Naive thymus-derived CD4-positive, alpha-beta T cell (primary cell): ENCODE data around the gene PRG3. TPM values are rescaled to one million over a fixed set of nuclear protein-coding genes. Genes with fewer than 3 reads are reported as not detected.
A peak's percentile ranks its signal among the peaks of the same experiment; 100 is the strongest.

Experiments
- ATAC-seq: fragments of 150-1000 bp; cut with Tn5 transposase; 2 replicates; pipeline ENCODE4 v1.10.0; 2021; ENCODE audit warnings: mild to moderate bottlenecking, moderate library complexity
- CTCF ChIA-PET: fragments of 350-600 bp; sonication (Branson Sonifier 250); formaldehyde crosslinking; loops from one replicate; lab custom pipeline; 2021; ENCODE audit warnings: antibody characterized with exemption; lab: Charles Lee
- POLR2A ChIA-PET: fragments of 350-600 bp; sonication (Branson Sonifier 250); formaldehyde crosslinking; loops from one replicate; lab custom pipeline; 2021; ENCODE audit warnings: antibody characterized with exemption, inconsistent platforms; lab: Charles Lee
- DNase-seq, 9 donors: peaks; one replicate each; pipeline versions ENCODE4 v3.0.0 to v3.0.0-alpha.2; 2020 to 2022; ENCODE audit warnings: mixed read lengths in 1 of 9
- H3K27ac ChIP-seq: one replicate; pipeline ENCODE4 v1.7.0; 2013; ENCODE audit warnings: mild to moderate bottlenecking, low read depth, low read length, moderate library complexity
- H3K27me3 ChIP-seq, 2 donors: one replicate each; pipeline ENCODE4 v1.7.0; 2013; ENCODE audit warnings: low read length in 2 of 2, mild to moderate bottlenecking in 2 of 2, moderate library complexity in 2 of 2; ENCODE audit not compliant: control insufficient read depth in 2 of 2, insufficient read depth in 2 of 2
- H3K36me3 ChIP-seq, 3 experiments: 1 replicate in 2 of 3; 2 replicates in 1 of 3; pipeline ENCODE4 v1.7.0; 2013; ENCODE audit warnings: low read length in 3 of 3, mild to moderate bottlenecking in 3 of 3, moderate library complexity in 1 of 3; ENCODE audit not compliant: insufficient read depth in 3 of 3, control insufficient read depth in 2 of 3
- H3K4me1 ChIP-seq, 2 donors: one replicate each; pipeline ENCODE4 v1.7.0; 2013; ENCODE audit warnings: low read length in 2 of 2, mild to moderate bottlenecking in 2 of 2, moderate library complexity in 1 of 2; ENCODE audit not compliant: control insufficient read depth in 2 of 2, insufficient read depth in 2 of 2
- H3K4me3 ChIP-seq: 2 replicates; pipeline ENCODE4 v1.7.0; 2013; ENCODE audit warnings: mild to moderate bottlenecking, low read length
- H3K9me3 ChIP-seq, 3 experiments: 1 replicate in 2 of 3; 2 replicates in 1 of 3; pipeline ENCODE4 v1.7.0; 2013; ENCODE audit warnings: low read length in 3 of 3; ENCODE audit not compliant: control insufficient read depth in 2 of 3
- H3K27ac Mint-ChIP-seq, 9 donors: one replicate each; pipeline ENCODE4 v1.8.0; 2020 to 2022; ENCODE audit warnings: mixed read lengths in 9 of 9, mild to moderate bottlenecking in 8 of 9, moderate library complexity in 5 of 9, inconsistent platforms in 2 of 9
- H3K27me3 Mint-ChIP-seq, 5 donors: one replicate each; pipeline ENCODE4 v1.8.0; 2021 to 2022; ENCODE audit warnings: mixed read lengths in 5 of 5, mild to moderate bottlenecking in 1 of 5
- H3K36me3 Mint-ChIP-seq, 5 donors: one replicate each; pipeline ENCODE4 v1.8.0; 2020 to 2022; ENCODE audit warnings: mixed read lengths in 5 of 5, mild to moderate bottlenecking in 3 of 5, inconsistent platforms in 1 of 5
- H3K4me1 Mint-ChIP-seq, 7 donors: one replicate each; pipeline ENCODE4 v1.8.0; 2020 to 2022; ENCODE audit warnings: mixed read lengths in 7 of 7, mild to moderate bottlenecking in 3 of 7, inconsistent platforms in 1 of 7
- H3K4me3 Mint-ChIP-seq, 10 donors: one replicate each; pipeline ENCODE4 v1.8.0; 2020 to 2022; ENCODE audit warnings: mild to moderate bottlenecking in 10 of 10, mixed read lengths in 10 of 10, moderate library complexity in 6 of 10, inconsistent platforms in 2 of 10
- H3K9me3 Mint-ChIP-seq, 11 donors: one replicate each; pipeline ENCODE4 v1.8.0; 2020 to 2022; ENCODE audit warnings: mixed read lengths in 11 of 11, mild to moderate bottlenecking in 4 of 11, inconsistent platforms in 1 of 11, moderate library complexity in 1 of 11
- intact Hi-C, 2 donors: fragments of 100-400 bp; cut with micrococcal nuclease; formaldehyde crosslinking; loops; one replicate each; pipeline ENCODE4 v1.15.1; 2023
- polyA plus RNA-seq, 2 donors: library from polyadenylated mRNA; unstranded; fragments of 300-500 nt; fragmentation: Illumina TruSeq; gene quantifications; one replicate each; pipeline ENCODE4 v1.2.3, GENCODE V29; 2021
- total RNA-seq, 6 experiments: library from RNA in 5 of 6; stranded (reverse) in 5 of 6; gene quantifications; 1 replicate in 5 of 6; 2 replicates in 1 of 6; pipeline ENCODE4 v1.2.3 and lab custom pipeline; 2021 to 2026

The PRG3 gene
- total and polyA plus RNA-seq, 7 experiments from 2014 or later, result not detected

DNA sequence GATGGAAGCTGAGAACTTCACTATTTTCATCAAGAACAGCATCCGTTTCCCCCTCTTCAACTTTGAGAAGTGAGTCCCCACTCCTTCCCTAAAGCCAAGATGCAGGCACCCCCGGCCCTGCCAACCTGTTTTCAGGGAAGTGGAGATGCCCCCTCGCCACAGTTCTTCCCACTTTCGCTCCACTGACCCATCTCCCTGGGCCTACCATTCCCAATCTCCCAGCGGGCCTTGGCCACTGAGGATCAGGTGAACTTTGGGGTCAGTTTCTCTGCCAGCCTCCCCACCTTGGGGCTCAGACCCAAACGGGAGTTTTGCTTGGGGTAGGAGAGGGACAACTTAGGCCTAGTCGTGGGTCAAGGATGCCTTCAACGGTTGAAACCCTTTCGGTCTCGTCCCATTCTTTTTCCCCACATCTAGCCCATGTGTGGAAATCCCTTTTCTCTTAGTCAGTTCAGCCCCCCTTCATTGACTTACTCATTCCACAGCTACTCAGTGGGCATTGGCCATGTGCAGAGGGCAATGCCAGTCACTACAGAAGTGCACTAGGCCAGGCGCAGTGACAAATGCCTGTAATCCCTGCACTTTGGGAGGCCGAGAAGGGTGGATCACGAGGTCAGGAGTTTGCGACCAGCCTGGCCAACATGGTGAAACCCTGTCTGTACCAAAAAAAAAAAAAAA is 32.2 kb downstream of the PRG3 start:
- DNase-seq (no peak), ATAC-seq (no peak)
- ChIA-PET POLR2A (no interaction called here), CTCF (interaction anchor here (0.6 to 1.0 kb wide), 4 partner anchors 12 to 1810 kb away, joined by 3 to 5 read pairs (median 3); no protein-coding TSS in a partner anchor)
- Histone ChIP-seq H3K4me3 (no peak overlapping the region), H3K36me3 (no peaks in the 10 kb centered on the region), H3K4me1 (no peaks in the 10 kb centered on the region), H3K9me3 (no peaks in the 10 kb centered on the region), H3K27ac (no peak overlapping the region), H3K27me3 (no peaks in the 10 kb centered on the region)
- intact Hi-C loops, result loop anchor here in 1 of 2 donors (5.0 kb wide), 1 partner anchor 1439 kb away; no protein-coding TSS in a partner anchor
- H3K27ac Mint-ChIP-seq, result peak overlapping the region in 1 of 9 donors; percentile 4
- H3K4me1 Mint-ChIP-seq, result peaks cover 0 to 10% (median 0%) of the 10 kb centered on the region in 7 donors
- peaks cover 0 to 14% (median 0%) of the 10 kb centered on the region in 5 donors for H3K27me3 Mint-ChIP-seq
- peaks cover 0 to 3% (median 0%) of the 10 kb centered on the region in 5 donors for H3K36me3 Mint-ChIP-seq
- H3K9me3 Mint-ChIP-seq, result peaks cover 0 to 5% (median 0%) of the 10 kb centered on the region in 11 donors
- H3K4me3 Mint-ChIP-seq, result no peak overlapping the region

DNA sequence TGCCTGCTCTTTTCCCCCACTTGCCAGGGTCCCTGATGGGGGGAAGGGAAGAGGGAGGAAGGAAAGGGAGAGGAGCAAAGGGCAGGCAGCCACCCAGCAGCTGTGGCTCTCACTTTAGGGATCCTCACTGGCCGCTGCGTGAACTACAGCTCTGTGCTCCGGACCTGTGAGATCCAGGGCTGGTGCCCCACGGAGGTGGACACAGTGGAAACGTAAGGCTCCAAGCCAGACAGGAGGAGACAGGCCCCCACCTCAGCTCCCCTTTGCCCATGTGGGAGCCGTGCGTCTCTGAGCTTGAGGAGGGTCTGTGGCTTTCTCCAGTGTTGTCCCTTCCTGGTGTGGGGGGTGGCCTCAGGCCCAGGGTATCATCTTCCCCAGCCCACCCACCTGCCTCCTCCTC is 32.9 kb downstream of the PRG3 start:
- Histone ChIP-seq H3K9me3 (no peaks in the 10 kb centered on the region), H3K36me3 (no peaks in the 10 kb centered on the region), H3K27ac (no peak overlapping the region), H3K27me3 (no peaks in the 10 kb centered on the region), H3K4me3 (no peak overlapping the region), H3K4me1 (no peaks in the 10 kb centered on the region)
- ChIA-PET POLR2A (no interaction called here), CTCF (interaction anchor here (0.6 to 0.7 kb wide), 3 partner anchors 13 to 293 kb away, joined by 3 read pairs; no protein-coding TSS in a partner anchor)
- intact Hi-C loops, result loop anchor here in 1 of 2 donors (5.0 kb wide), 1 partner anchor 1439 kb away; no protein-coding TSS in a partner anchor
- ATAC-seq (no peak), DNase-seq (no peak)
- H3K27me3 Mint-ChIP-seq, result peaks cover 0 to 10% (median 0%) of the 10 kb centered on the region in 5 donors
- peaks cover 0 to 3% (median 0%) of the 10 kb centered on the region in 5 donors for H3K36me3 Mint-ChIP-seq
- peaks cover 0 to 10% (median 0%) of the 10 kb centered on the region in 7 donors for H3K4me1 Mint-ChIP-seq
- no peak overlapping the region for H3K4me3 Mint-ChIP-seq
- no peak overlapping the region for H3K27ac Mint-ChIP-seq
- H3K9me3 Mint-ChIP-seq, result peaks cover 0 to 5% (median 0%) of the 10 kb centered on the region in 11 donors

DNA sequence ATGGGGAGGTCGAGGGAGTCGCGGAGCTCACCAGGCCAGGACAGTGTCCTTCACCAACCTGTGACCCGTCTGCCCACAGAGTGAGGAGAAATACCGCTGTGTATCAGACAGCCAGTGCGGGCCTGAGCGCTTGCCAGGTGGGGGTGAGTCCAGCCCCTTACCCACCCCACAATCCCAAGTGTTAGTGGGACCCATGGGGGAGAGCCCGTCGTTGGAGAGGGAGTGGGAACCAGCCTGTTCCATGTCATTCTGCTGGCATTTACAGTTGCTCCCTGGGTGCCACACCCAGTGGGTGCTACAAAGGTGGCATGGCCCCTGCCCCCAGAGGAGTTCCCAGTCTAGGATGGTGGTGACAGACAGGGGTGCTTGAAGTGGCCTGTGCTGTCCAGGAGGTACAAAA is 33.6 kb downstream of the PRG3 start:
- H3K27ac ChIP-seq, result no peak overlapping the region
- no peak overlapping the region for H3K27ac Mint-ChIP-seq
- peaks cover 0 to 10% (median 0%) of the 10 kb centered on the region in 7 donors for H3K4me1 Mint-ChIP-seq
- no peak overlapping the region for H3K4me3 ChIP-seq
- peaks cover 0 to 3% (median 0%) of the 10 kb centered on the region in 5 donors for H3K36me3 Mint-ChIP-seq
- ATAC-seq (no peak), DNase-seq (no peak)
- no peaks in the 10 kb centered on the region for H3K27me3 ChIP-seq
- peaks cover 0 to 4% (median 0%) of the 10 kb centered on the region in 5 donors for H3K27me3 Mint-ChIP-seq
- intact Hi-C loops, result loop anchor here in 1 of 2 donors (5.0 kb wide), 1 partner anchor 1440 kb away; no protein-coding TSS in a partner anchor
- H3K9me3 ChIP-seq, result no peaks in the 10 kb centered on the region
- no peaks in the 10 kb centered on the region for H3K4me1 ChIP-seq
- POLR2A ChIA-PET, result no interaction called here
- CTCF ChIA-PET, result interaction anchor here (0.7 to 1.5 kb wide), 2 partner anchors 11 to 294 kb away, joined by 3 read pairs; no protein-coding TSS in a partner anchor
- H3K36me3 ChIP-seq, result no peaks in the 10 kb centered on the region
- H3K4me3 Mint-ChIP-seq, result no peak overlapping the region
- H3K9me3 Mint-ChIP-seq, result peaks cover 0 to 5% (median 0%) of the 10 kb centered on the region in 11 donors

GRCh38 chr11:57345555-57346211 is 35.3 kb downstream of the PRG3 start:
- Mint-ChIP-seq H3K9me3 (no peaks in the 10 kb centered on the region), H3K27me3 (no peaks in the 10 kb centered on the region), H3K4me3 (no peak overlapping the region), H3K36me3 (no peaks in the 10 kb centered on the region), H3K27ac (no peak overlapping the region), H3K4me1 (peaks cover 0 to 10% (median 0%) of the 10 kb centered on the region in 7 donors)
- H3K4me1 ChIP-seq, result no peaks in the 10 kb centered on the region
- ChIA-PET CTCF (interaction anchor here (0.8 to 2.1 kb wide), 15 partner anchors 9 to 455 kb away, joined by 3 to 9 read pairs (median 4); partner anchors contain the start of genes RTN4RL2 and SSRP1), POLR2A (no interaction called here)
- no peaks in the 10 kb centered on the region for H3K9me3 ChIP-seq
- DNase-seq, result peak; percentile 39 to 68 (median 62)
- intact Hi-C loops, result loop anchor here (1.0 to 5.0 kb wide), 9 partner anchors 9 to 1442 kb away; no protein-coding TSS in a partner anchor
- ATAC-seq, result peak; percentile 87
- H3K36me3 ChIP-seq, result no peaks in the 10 kb centered on the region
- H3K4me3 ChIP-seq, result no peak overlapping the region
- H3K27me3 ChIP-seq, result no peaks in the 10 kb centered on the region
- H3K27ac ChIP-seq, result no peak overlapping the region

- Histone ChIP-seq H3K4me3 (no peak overlapping the region), H3K27me3 (no peaks in the 10 kb centered on the region), H3K4me1 (no peaks in the 10 kb centered on the region), H3K36me3 (no peaks in the 10 kb centered on the region), H3K27ac (no peak overlapping the region), H3K9me3 (no peaks in the 10 kb centered on the region)
- H3K27ac Mint-ChIP-seq, result no peak overlapping the region
- peaks cover 0 to 11% (median 0%) of the 10 kb centered on the region in 7 donors for H3K4me1 Mint-ChIP-seq
- H3K4me3 Mint-ChIP-seq, result no peak overlapping the region
- ChIA-PET CTCF (interaction anchor here (0.5 to 2.1 kb wide), 4 partner anchors 134 to 456 kb away, joined by 3 to 5 read pairs (median 4); no protein-coding TSS in a partner anchor), POLR2A (no interaction called here)
- intact Hi-C loops, result loop anchor here (1.0 to 5.0 kb wide), 9 partner anchors 9 to 1442 kb away; no protein-coding TSS in a partner anchor
- ATAC-seq (no peak), DNase-seq (no peak)
- H3K27me3 Mint-ChIP-seq, result no peaks in the 10 kb centered on the region
- H3K9me3 Mint-ChIP-seq, result no peaks in the 10 kb centered on the region
- no peaks in the 10 kb centered on the region for H3K36me3 Mint-ChIP-seq
Measured at GRCh38 chr11:57344826-57345225, 36.1 kb downstream of the PRG3 start.

- Mint-ChIP-seq H3K9me3 (no peaks in the 10 kb centered on the region), H3K27me3 (peaks cover 0 to 2% (median 0%) of the 10 kb centered on the region in 5 donors), H3K4me1 (peaks cover 0 to 10% (median 0%) of the 10 kb centered on the region in 7 donors), H3K4me3 (no peak overlapping the region), H3K36me3 (no peaks in the 10 kb centered on the region), H3K27ac (no peak overlapping the region)
- intact Hi-C loops, result no loop called here
- Histone ChIP-seq H3K4me3 (no peak overlapping the region), H3K36me3 (no peaks in the 10 kb centered on the region), H3K27ac (no peak overlapping the region), H3K9me3 (no peaks in the 10 kb centered on the region), H3K27me3 (no peaks in the 10 kb centered on the region), H3K4me1 (no peaks in the 10 kb centered on the region)
- CTCF ChIA-PET, result interaction anchor here (0.5 to 1.4 kb wide), 5 partner anchors 8 to 1337 kb away, joined by 3 to 4 read pairs (median 3); no protein-coding TSS in a partner anchor
- ATAC-seq (no peak), DNase-seq (no peak)
- POLR2A ChIA-PET, result no interaction called here
Measured at GRCh38 chr11:57343825-57344224, 37.1 kb downstream of the PRG3 start.
